CMK (cell line): ENCODE data around the gene CDH12.

Experiments used
- DNase-seq: peaks from one replicate; pipeline ENCODE4 v3.0.0-alpha.2; 2010; ENCODE audit warnings: low read depth

CDH12 gene

DNA sequence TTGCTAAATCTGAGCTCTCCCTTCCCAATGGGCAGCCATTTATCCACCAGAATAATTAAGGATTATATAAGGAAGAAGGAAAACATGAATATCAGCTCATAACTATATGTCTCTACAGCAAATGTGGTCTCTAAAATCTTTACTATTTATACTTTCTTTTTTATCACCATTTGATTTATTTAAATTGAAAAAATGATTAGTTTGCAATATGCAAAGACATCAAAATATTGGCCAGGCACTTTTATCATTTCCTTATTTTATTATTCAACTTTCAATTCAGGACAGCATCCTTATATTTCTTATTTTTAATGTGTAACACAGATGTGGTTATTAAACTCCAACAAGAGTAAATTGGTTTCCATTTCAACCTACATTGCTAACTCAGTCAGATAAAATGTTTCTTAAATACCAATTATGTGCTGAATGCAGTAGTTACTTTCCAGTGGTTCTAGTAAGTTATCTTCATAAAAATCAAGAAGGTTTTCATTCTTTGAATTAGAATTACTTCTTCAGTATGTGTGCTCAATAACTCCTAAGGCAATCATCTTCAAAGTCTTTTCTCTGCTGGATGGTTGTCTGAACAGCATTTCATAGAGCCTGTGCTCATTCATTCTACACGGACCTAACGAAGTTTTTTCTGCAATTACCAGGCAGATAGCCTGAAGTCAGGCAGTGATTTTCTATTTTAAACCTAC, 1148.0 kb downstream of the CDH12 start:
- DNase-seq = no peak

DNA sequence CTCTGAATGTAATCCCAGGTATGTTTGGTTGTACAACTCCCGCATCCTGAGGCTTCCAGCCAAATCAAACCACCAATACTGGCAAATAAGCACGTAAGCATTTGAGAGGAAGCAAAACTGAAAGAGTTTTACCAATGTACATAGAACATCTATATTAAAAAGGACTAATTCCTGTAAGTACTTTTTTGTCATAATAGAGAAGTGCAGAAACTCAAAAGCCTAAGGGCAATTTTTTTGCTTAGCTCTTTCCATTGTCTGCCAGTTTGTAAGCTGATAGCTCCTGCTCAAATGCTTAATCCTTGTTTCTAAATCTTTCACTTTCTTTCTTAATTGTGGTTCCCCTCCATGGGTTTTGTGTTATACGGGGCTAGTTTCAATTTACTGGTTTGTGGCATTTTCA, 1151.8 kb downstream of the CDH12 start:
- DNase-seq = no peak
